Panc1 (cell line): ENCODE data around the gene TSC22D1. TPM values are rescaled to one million over a fixed set of nuclear protein-coding genes. Genes with fewer than 3 reads are reported as not detected.

Experiments
- ATAC-seq: fragments of 200-7000 bp; cut with Tn5 transposase; 2 replicates; pipeline ENCODE4 v1.9.1; 2020; ENCODE audit warnings: mild to moderate bottlenecking, moderate library complexity
- BruUV-seq: library from RNA; stranded (reverse); fragments of 400-500 nt; replicated peaks from 2 replicates; lab custom pipeline; 2021; lab: Mats Ljungman, UMichigan
- CTCF ChIA-PET: fragments of 300-600 bp; sonication (Branson Sonifier 250); formaldehyde crosslinking; loops from one replicate; lab custom pipeline; 2022; ENCODE audit warnings: antibody characterized with exemption; lab: Charles Lee
- POLR2A ChIA-PET: fragments of 300-600 bp; sonication (Branson Sonifier 250); formaldehyde crosslinking; loops from one replicate; lab custom pipeline; 2022; ENCODE audit warnings: antibody characterized with exemption; lab: Charles Lee
- DNase-seq: peaks from one replicate; pipeline ENCODE4 v3.0.0-alpha.2; 2010; ENCODE audit warnings: low read depth, low spot score
- H3K27ac ChIP-seq: 2 replicates; pipeline ENCODE4 v1.5.1; 2011; ENCODE audit warnings: mild to moderate bottlenecking, low read length, inconsistent platforms
- H3K27me3 ChIP-seq: fragments of 200-500 bp; sonication (Bioruptor generic); 2 replicates; pipeline ENCODE4 v1.6.0; 2014; ENCODE audit warnings: low read length, inconsistent platforms; ENCODE audit not compliant: control insufficient read depth, insufficient read depth
- H3K36me3 ChIP-seq: fragments of 200-500 bp; sonication (Bioruptor generic); 2 replicates; pipeline ENCODE4 v1.5.1; 2014; ENCODE audit warnings: inconsistent platforms, mild to moderate bottlenecking, low read length, moderate library complexity; ENCODE audit not compliant: control insufficient read depth, insufficient read depth
- H3K4me1 ChIP-seq: 2 replicates; pipeline ENCODE4 v1.5.1; 2011; ENCODE audit warnings: inconsistent platforms, mild to moderate bottlenecking, low read length, moderate library complexity; ENCODE audit not compliant: control insufficient read depth, insufficient read depth
- H3K4me3 ChIP-seq, 2 experiments: 2 replicates each; pipeline ENCODE4 v1.5.1; 2011 to 2012; ENCODE audit warnings: low read depth in 2 of 2, low read length in 2 of 2, mild to moderate bottlenecking in 2 of 2, inconsistent platforms in 1 of 2, moderate library complexity in 1 of 2
- H3K9me3 ChIP-seq: fragments of 200-500 bp; sonication (Bioruptor generic); 2 replicates; pipeline ENCODE4 v1.5.1; 2014; ENCODE audit warnings: low read depth, mild to moderate bottlenecking, inconsistent platforms, low read length, moderate library complexity; ENCODE audit not compliant: control insufficient read depth, insufficient read depth
- CTCF ChIP-seq: fragments of 450-650 bp; IDR thresholded peaks from 2 replicates; pipeline ENCODE4 v1.5.1; 2017; ENCODE audit warnings: mild to moderate bottlenecking
- POLR2AphosphoS5 ChIP-seq: IDR thresholded peaks from 2 replicates; pipeline ENCODE4 v1.6.1; 2012; ENCODE audit warnings: mild to moderate bottlenecking, low read depth, low read length, moderate library complexity
- REST ChIP-seq, 2 experiments: IDR thresholded peaks; 2 replicates each; pipeline ENCODE4 v1.6.1; 2011 to 2012; ENCODE audit warnings: low read depth in 2 of 2, control low read depth in 1 of 2, low read length in 1 of 2, mild to moderate bottlenecking in 1 of 2, moderate library complexity in 1 of 2; ENCODE audit not compliant: insufficient read depth in 1 of 2
- SIN3A ChIP-seq: IDR thresholded peaks from 2 replicates; pipeline ENCODE4 v1.6.1; 2012; ENCODE audit warnings: low read depth, mild to moderate bottlenecking, low read length, moderate library complexity, borderline replicate concordance; ENCODE audit not compliant: insufficient read depth
- TCF7L2 ChIP-seq: IDR thresholded peaks from 2 replicates; pipeline ENCODE4 v1.6.1; 2011; ENCODE audit warnings: mild to moderate bottlenecking, low read depth, low read length, inconsistent platforms
- in situ Hi-C: cut with HindIII; loops from 2 replicates; pipeline ENCODE4 v1.10.0; 2016; ENCODE audit warnings: low sequenced_read_pairs, low pct_unique_long_range_greater_than_20kb
- intact Hi-C: fragments of 100-400 bp; cut with micrococcal nuclease; formaldehyde crosslinking; loops from one replicate; pipeline ENCODE4 v1.10.0; 2022; ENCODE audit not compliant: unreplicated experiment
- total RNA-seq: library from RNA; stranded (reverse); gene quantifications from one replicate; pipeline ENCODE4 v1.2.1, GENCODE V29; 2021; ENCODE audit not compliant: unreplicated experiment

Gene TSC22D1
- total RNA-seq, 1 experiment from 2014 or later, result 31.8 TPM

- DNase-seq (no peak), ATAC-seq (no peak)
- H3K27me3 ChIP-seq, result no peaks in the 10 kb centered on the region
- no peaks in the 10 kb centered on the region for H3K36me3 ChIP-seq
- no peak overlapping the region for H3K27ac ChIP-seq
- BruUV-seq, result no TSS peak
- in situ Hi-C loops, result no loop called here
- no peaks in the 10 kb centered on the region for H3K4me1 ChIP-seq
- TF ChIP-seq SIN3A, result no peak
- no peak for TF ChIP-seq REST (IDR thresholded peaks at IDR 0.05; ENCODE audit: insufficient read depth in 1 of 2, low read depth in 2 of 2, low read length in 1 of 2)
- no peak for TF ChIP-seq POLR2AphosphoS5
- TF ChIP-seq CTCF, result no peak
- no peak for TF ChIP-seq TCF7L2
- intact Hi-C loops, result no loop called here
- CTCF ChIA-PET, result no interaction called here
- POLR2A ChIA-PET, result interaction anchor here (0.7 kb wide), 1 partner anchor 21 kb away, joined by 6 read pairs; no protein-coding TSS in a partner anchor
- no peak overlapping the region for H3K4me3 ChIP-seq
- H3K9me3 ChIP-seq, result no peaks in the 10 kb centered on the region
These were observed 192.2 kb downstream of the TSC22D1 start for GRCh38 chr13:44383945-44384344.

GRCh38 chr13:44382635-44383145 is 193.4 kb downstream of the TSC22D1 start:
- Histone ChIP-seq H3K27ac (no peak overlapping the region), H3K27me3 (no peaks in the 10 kb centered on the region), H3K9me3 (no peaks in the 10 kb centered on the region), H3K4me1 (no peaks in the 10 kb centered on the region), H3K4me3 (no peak overlapping the region), H3K36me3 (no peaks in the 10 kb centered on the region)
- intact Hi-C loops, result no loop called here
- ATAC-seq, result no peak
- ChIA-PET CTCF (no interaction called here), POLR2A (no interaction called here)
- in situ Hi-C loops, result no loop called here
- no peak for DNase-seq
- TF ChIP-seq SIN3A (no peak), TCF7L2 (no peak), CTCF (no peak), POLR2AphosphoS5 (no peak), REST (IDR thresholded peaks at IDR 0.05; ENCODE audit: insufficient read depth in 1 of 2, low read depth in 2 of 2, low read length in 1 of 2) (no peak)
- BruUV-seq, result no TSS peak

Other genes starting within 250 kb of the TSC22D1 start
- gene SERP2, start 202.5 kb downstream of the TSC22D1 start, total RNA-seq, result 0.18 TPM